Esophagus mucosa (tissue), 1 donor: ENCODE results near the gene KRT71. TPM values are rescaled to one million over a fixed set of nuclear protein-coding genes. Genes with fewer than 3 reads are reported as not detected.
A peak's percentile ranks its signal among the peaks of the same experiment; 100 is the strongest.
"Not testable (repeated sequence)": the region's sequence is repeated elsewhere in the genome, so short reads cannot be mapped to it uniquely, and the experiment has no call there.

Experiments
- ATAC-seq: fragments of 200-7000 bp; cut with Tn5 transposase; one replicate; pipeline ENCODE4 v1.9.1; 2020
- total RNA-seq: library from RNA; stranded (reverse); gene quantifications from one replicate; pipeline ENCODE4 v1.2.4, GENCODE V29; 2023
- donor health status: DM: yes; HTN: yes; CAD: no.

Gene KRT71
- total RNA-seq: not detected

GRCh38 chr12:52552681-52553195 is at the start of gene KRT71:
Gene KRT71, minus strand, starts transcription at chr12:52553145. Its CDS starts 68 bp downstream, at chr12:52553077.
- ATAC-seq: no peak

DNA sequence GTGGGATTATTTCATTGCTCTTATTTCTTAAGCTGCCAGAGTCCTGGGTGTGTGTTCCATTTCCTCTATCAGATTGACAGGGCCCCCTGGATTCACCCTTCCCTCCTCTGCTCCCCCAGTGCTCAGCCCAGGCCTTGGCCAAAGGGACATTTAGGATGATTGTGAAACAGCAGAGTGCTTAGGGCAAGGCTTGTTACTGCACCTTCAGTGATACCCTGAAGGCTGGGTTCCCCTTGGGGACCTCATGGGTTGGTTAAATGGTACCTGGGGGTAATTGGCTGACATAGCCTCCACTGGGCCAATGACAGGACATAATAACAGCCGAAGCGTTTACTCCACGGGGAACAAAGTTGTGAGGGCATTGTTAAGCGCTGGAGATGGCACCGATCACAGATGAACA is 49.6 kb upstream of the KRT71 start:
- no peak for ATAC-seq

DNA sequence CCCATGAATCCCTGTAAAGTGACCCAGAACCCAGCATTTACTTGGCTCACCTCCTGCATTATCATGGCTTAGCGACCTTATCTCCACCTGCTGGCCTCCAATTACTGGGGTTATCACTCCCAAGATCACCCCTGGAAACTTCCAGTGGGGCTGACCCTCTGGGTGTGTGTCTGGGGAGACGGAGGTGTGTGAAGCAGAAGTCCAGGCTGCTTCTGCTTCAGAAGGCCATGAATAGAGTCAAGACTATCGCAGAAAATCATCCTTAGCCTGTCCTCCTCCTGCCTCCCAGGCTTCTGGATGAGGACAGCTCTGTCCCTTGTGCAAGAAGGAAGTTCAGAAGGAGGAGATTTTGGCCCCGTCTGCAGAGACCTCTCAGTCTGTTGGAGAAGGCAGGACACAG is 48.7 kb upstream of the KRT71 start:
- no peak for ATAC-seq

DNA sequence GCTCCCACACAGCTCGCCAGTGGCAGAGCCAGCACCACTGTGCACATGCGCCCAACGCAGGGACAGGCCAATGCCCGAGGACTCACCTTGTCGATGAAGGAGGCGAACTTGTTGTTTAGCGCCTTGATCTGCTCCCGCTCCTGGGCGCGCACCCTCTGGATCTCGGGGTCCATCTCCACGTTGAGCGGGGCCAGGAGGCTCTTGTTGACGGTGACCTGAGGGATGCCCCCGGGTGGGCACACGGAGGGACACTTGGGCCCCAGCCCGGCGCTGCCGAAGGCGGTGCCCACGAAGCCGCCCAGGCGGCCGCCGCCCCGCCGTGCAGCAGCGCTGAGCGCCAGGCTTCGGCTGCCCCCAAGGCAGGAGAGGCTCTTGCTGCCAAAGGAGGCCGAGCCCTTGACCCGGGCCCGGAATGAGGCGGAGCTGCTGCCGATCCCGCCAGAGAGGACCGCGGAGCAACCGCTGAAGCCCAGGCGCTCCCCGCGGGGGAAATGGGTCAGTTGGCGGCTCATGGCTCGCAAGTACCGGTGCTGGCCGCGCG is 48.1 kb upstream of the KRT71 start, which contains the start of gene KRT72:
KRT72 (minus strand) TSS at position 523 of the 541 bp plus-strand sequence; CDS start at position 512, 11 bp downstream.
- ATAC-seq: no peak

DNA sequence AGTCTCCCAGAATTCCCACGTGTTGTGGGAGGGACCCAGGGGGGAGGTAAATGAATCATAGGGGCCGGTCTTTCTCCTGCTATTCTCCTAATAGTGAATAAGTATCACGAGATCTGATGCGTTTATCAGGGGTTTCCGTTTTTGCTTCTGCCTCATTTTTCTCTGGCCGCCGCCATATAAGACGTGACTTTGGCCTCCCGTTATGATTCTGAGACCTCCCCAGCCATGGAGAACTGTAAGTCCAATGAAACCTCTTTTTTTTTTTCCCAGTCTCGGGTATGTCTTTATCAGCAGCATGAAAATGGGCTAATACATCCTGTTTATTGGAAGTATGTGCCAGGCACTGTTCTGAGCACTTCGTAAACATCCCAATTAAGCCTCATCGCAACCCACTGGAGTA is 47.5 kb upstream of the KRT71 start:
- no peak for ATAC-seq

- no peak for ATAC-seq
Measured at GRCh38 chr12:52600071-52600470, 47.1 kb upstream of the KRT71 start.

DNA sequence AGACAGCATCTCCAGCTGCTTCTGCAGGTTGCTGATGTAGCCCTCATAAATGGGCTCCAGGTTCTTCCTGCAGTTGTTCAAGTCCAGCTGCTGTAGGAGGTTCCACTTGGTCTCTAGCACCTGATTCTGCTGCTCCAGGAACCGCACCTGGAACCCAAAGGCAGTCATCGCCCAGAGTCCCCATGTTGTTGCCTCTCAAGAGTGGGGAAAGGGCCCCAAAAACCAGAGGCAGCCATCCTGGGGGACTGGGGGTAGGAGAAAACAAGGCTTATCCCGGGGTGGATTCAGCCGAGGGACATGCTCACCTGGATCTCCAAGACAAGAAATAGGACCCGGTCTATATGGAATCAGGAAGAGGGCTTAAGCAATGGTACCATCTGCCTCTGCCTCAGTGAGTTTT is 46.0 kb upstream of the KRT71 start:
- ATAC-seq: no peak

- not testable (repeated sequence) for ATAC-seq
Measured at GRCh38 chr12:52594237-52594636, 41.3 kb upstream of the KRT71 start.

DNA sequence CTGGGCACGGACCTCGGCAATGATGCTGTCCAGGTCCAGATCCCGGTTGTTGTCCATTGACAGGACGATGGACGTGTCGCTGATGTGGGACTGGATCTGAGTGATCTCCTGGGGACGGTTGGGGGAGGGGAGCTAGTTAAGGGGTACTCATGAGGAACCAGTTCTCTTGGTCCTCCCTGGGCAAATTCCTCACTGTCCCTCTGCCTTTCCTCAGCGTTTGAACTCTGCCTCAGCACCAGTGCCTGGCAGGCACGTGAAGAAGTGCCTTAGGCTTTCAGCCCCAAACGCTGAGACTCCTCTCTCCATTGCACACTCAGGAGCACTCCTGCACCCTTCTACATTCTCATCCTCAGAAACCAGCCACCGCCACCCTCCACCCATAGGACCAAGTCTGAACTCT is 38.6 kb upstream of the KRT71 start:
- ATAC-seq: no peak

DNA sequence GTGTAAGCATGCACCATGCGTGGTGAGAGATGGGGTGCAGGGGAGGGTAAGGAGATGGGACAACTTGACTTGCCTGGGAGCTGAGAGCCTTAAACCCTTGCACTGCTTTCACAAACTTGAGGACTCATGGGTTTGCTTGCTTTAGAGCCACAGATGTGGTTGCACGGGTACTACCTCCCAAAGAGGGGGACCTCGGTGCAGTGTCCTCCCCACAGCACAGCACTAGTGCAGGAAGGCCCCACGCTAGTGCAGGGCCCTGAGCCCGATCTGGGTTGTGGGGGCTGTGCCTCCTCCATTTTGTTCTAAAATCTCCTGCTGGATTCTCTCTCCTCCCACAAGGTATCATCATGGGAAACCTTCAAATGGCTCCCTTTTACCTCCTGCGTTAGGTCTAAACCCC is 37.1 kb upstream of the KRT71 start:
- ATAC-seq: no peak

DNA sequence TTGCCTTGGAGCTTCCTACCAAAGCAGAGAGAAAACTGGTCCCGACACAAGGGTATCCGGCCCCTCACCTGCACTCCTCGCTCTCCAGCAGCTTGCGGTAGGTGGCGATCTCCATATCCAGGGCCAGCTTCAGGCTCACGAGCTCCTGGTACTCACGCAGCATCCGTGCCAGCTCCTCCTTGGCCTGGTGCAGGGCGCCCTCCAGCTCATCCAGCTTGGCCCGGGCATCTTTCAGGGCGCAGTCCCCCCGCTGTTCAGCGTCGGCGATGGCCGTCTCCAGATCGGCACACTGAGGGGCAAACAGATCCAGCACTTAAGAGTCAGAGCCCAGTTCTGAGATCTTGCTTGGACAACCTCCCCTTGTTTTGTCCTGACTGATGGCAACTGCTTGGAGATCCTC is 34.6 kb upstream of the KRT71 start:
- ATAC-seq: no peak

- no peak for ATAC-seq
Measured at GRCh38 chr12:52585946-52586345, 33.0 kb upstream of the KRT71 start.

DNA sequence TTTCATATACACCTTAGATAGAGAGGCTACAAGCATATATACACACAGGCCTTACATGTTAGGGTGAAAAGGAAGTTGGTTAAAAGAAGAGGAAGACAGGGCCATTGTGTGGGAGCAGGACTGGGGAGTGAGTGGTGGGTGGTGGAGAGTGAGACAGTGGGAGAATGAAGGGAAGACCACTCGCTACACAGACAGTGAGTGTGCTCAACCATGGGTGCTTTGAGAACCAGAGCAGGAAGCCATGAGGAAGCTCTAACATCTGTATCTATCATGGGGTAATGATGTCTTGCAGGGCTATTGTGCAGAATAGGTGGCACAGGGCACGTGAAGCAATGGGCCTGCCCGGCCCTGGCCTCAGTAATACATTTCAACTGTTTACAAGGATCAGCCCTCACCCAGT is 32.1 kb upstream of the KRT71 start:
- ATAC-seq: no peak

GRCh38 chr12:52584156-52584682 is 31.3 kb upstream of the KRT71 start:
- ATAC-seq: no peak

GRCh38 chr12:52582971-52583456 is 30.1 kb upstream of the KRT71 start:
- ATAC-seq: peak; percentile 80

GRCh38 chr12:52582486-52582885 is 29.5 kb upstream of the KRT71 start:
- no peak for ATAC-seq

DNA sequence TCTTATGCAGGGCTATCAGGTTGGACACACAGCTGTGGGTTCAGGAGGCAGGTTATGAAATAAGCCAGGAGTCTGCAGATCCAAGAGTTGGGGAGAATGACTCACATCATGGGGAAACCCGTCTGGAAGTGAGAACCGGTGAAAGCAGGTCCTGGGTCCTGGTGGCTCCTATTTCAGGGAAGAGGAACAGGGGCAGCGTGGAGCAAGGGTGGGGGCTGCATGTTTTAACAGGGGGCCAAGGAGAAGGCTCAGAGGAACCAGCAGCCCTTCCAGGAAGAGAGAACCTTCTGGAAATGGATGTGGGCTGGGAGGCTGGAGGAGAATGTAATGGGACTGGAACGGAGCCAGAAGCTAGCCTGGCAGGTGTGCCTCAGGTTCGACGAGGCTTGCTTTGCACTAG is 28.5 kb upstream of the KRT71 start:
- ATAC-seq: peak; percentile 68

GRCh38 chr12:52581066-52581465 is 28.1 kb upstream of the KRT71 start:
- ATAC-seq: no peak

GRCh38 chr12:52580496-52580895 is 27.6 kb upstream of the KRT71 start:
- ATAC-seq: peak; percentile 17

DNA sequence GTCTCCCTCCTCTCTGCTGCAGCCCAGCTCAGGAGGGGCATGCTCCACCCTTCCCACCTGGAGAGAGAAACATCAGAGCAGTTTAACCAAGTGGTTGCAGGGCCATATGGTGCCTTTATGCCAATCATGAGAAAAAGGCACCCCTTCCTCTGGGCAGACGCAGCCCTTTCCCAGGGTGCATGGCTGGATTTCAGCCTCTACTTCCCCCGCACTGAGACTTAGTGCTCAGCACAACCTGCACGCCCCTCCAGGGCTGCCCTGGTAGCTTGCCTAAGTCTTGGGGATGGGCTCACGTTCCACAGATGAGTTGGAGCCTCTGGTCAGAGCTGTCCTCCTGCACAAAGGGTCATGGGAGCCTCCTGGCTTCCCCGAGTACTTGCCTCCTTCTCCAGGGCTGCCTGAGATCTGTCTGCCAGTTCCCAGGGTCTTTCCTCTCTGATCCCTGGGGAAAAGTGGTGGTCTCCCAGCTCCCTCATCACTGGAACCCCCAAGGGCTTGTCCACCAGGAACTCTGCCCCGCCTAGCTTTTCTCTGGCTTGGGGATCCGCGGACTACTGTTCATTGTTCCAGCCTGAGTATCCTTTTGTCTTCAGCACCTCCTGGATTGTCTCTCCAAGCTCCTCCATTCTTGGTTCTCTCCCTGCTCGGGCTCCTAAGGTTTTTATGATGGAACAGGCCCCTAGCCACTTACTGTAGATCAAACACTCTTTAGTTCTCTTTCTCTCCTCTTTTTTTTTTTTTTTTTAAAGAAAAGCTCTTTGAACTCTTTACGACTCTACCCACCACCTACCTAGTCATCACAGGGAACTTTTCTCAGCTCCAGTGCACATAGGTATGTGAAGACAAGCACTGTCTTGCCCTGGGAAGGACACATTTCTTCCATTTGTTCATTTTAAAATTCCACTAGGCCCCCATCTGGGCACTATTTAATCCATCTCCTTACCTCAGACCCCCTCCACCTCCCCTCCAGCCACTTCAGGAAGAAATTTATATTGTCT is 26.8 kb upstream of the KRT71 start:
- ATAC-seq: peak; percentile 48

DNA sequence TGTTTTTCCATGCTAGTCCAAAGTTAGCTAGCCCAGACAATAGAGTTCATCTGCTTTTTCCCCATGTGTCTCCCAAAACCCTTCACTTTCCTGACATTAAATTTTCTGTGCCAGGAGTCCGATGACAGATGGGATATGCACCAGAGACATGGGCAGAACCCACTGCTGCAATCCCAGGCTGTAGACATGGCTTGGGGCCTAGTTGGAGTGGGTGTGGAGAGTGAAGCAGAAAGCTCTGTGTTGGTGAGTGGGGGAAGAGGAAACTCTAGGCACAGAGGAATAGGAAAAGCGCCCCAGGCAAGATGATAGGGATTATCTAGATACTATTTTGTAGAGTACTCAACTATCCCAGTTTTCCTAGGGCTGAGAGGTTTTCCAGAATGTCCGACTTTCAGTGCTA is 25.5 kb upstream of the KRT71 start:
- ATAC-seq: no peak

GRCh38 chr12:52577316-52577715 is 24.4 kb upstream of the KRT71 start:
- no peak for ATAC-seq

DNA sequence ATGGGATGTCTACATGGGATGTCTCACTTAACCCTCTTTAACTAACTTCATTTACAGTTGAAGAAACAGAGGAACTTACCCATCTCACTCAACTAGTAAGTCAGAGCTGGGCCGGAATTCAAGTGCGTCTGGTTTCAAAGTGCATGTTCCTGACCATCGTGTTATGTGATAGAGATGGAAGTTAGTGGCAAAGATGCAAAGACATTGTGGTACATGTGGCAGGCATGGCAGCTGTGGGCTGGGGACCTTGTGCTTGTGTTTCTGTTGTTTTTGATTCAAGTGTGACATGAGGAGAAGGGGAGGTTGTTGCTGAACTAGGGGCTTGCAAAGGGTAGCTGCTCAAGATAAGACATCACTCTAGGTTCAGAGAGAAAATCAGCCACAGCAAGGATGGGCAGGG is 23.0 kb upstream of the KRT71 start:
- ATAC-seq: no peak
